Myocyte (in vitro differentiated cells): Measurements from ENCODE around the gene IL17RA. TPM values are rescaled to one million over a fixed set of nuclear protein-coding genes. Genes with fewer than 3 reads are reported as not detected.

ENCODE experiments used
- DNase-seq: peaks from one replicate; pipeline ENCODE4 v3.0.0-alpha.2; 2012; ENCODE audit warnings: low read depth
- total RNA-seq: library from RNA; depleted of rRNA; stranded (reverse); fragments of >200 nt; gene quantifications from 2 replicates; pipeline ENCODE4 v1.2.3, GENCODE V29; 2014

The IL17RA gene
- total RNA-seq, 1 donor from 2014 or later = 5.9 TPM

- DNase-seq = no peak
Observed at GRCh38 chr22:17083811-17084441, 874 bp upstream of the IL17RA start.

- DNase-seq = no peak
Observed at GRCh38 chr22:17085277-17086181, 729 bp downstream of the IL17RA start.

DNA sequence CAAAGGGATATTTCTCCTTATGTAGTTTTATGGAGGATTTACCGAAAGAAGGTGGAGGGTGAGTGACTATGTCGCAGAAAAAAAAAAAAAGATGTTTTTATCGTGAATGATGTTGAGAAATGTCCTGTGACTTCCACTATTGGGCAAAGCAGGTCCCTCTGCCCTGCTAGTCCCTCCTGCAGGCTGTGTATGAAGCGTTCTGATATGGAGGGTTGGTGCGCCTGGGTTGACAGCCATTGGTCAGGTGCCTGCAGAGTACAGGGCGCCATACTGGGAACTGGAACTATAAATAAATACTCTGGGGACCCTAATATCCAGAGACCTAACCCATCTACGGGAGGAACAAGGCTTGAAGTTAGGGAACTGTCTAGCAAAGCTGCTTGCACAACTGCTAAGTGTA lies 1.5 kb downstream of the IL17RA start:
- no peak for DNase-seq

DNA sequence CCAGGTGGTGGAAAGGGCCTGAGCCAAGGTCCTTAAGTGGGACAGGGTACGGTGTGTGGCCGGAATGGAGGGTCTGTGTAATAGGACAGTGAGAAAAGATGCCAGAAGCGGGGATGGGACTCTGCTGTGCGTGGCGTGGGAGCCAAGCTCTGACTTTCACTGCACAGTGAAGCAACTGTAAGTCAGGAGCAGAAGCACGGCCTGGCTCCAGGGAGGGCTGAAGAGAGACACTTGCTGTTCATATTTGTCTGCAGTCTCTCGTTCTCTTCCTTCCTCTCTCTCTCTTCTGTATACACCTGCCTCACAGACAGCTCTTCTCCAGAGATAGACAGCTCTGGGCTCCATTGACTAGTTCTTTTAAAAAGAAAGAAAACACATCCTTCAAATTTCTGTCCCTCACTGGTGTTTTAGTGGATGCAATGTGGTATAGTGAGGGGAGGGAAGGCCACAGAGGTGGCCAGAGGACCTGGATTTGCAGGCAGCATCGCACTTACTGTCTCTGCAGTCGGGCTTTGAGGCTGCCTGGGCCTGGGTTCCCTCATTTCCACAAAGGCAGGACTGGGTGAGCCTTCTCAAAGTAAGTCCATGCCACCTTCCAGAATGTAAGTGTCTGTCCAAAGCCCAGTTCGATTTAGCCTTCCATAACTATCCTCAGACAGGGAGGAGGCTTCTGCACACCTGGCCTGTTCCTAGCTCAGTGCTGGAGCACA lies 2.1 kb downstream of the IL17RA start:
- no peak for DNase-seq

GRCh38 chr22:17087498-17088131 lies 2.8 kb downstream of the IL17RA start:
- peak; percentile 92 for DNase-seq

GRCh38 chr22:17090550-17090949 lies 5.8 kb downstream of the IL17RA start:
- no peak for DNase-seq

- DNase-seq = no peak
Observed at GRCh38 chr22:17091851-17092250, 7.1 kb downstream of the IL17RA start.

- no peak for DNase-seq
Observed at GRCh38 chr22:17093081-17093480, 8.3 kb downstream of the IL17RA start.

DNA sequence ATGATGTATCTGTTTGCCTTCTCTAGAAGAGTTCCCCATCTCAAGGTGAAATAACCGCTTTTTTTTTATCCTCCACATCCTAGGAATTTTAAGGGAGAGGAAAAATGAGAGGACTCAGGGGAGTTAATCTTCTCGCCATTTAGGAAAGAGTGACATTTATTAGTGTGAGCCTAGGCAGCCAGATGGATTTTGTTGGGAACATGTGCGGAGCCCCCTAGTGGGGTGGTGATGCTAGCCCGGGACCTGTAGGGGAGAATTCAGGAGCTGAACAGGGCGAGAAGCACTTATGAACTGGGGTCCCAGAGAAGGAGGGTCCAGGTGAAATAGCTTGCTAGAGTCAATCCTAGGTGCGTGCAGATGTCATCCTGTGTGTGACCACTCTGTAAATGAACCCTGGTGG lies 10.7 kb downstream of the IL17RA start:
- no peak for DNase-seq

DNA sequence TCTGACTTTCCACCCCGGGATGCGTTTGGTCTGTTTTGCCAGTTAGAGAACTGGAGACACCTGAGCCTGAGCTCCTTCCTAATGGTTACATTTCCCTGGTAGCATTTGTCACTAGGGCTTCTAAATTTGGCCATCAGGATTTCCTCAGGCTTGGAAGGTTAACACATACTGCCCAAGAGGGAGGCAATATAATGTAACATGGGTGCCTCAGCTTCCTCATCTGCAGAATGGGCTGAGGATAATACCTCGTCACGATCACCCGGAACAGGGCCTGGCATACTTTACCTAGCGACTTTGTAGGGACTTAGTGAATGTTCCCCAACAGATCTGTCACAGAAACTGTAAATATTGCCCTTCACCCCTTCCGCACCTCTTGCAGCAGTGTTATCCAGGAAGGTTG lies 11.3 kb downstream of the IL17RA start:
- no peak for DNase-seq

- DNase-seq = no peak
Observed at GRCh38 chr22:17097062-17097461, 12.3 kb downstream of the IL17RA start.

DNA sequence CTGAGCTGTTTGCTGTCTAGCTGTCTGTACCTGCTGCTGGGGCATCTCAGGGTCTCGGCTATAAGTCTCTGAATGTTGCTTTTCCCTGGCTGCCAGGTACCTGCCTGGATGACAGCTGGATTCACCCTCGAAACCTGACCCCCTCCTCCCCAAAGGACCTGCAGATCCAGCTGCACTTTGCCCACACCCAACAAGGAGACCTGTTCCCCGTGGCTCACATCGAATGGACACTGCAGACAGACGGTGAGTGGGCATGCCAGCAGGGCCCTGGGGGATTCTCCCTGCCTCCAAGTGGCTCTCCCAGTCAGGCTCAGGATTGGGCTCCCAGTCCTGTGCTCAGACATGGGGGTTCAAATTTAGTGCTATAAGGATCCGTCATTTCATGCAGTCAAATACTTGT lies 12.9 kb downstream of the IL17RA start:
- no peak for DNase-seq

GRCh38 chr22:17098379-17098819 lies 13.6 kb downstream of the IL17RA start:
- DNase-seq = no peak

- DNase-seq = no peak
Observed at GRCh38 chr22:17100621-17101020, 15.8 kb downstream of the IL17RA start.

DNA sequence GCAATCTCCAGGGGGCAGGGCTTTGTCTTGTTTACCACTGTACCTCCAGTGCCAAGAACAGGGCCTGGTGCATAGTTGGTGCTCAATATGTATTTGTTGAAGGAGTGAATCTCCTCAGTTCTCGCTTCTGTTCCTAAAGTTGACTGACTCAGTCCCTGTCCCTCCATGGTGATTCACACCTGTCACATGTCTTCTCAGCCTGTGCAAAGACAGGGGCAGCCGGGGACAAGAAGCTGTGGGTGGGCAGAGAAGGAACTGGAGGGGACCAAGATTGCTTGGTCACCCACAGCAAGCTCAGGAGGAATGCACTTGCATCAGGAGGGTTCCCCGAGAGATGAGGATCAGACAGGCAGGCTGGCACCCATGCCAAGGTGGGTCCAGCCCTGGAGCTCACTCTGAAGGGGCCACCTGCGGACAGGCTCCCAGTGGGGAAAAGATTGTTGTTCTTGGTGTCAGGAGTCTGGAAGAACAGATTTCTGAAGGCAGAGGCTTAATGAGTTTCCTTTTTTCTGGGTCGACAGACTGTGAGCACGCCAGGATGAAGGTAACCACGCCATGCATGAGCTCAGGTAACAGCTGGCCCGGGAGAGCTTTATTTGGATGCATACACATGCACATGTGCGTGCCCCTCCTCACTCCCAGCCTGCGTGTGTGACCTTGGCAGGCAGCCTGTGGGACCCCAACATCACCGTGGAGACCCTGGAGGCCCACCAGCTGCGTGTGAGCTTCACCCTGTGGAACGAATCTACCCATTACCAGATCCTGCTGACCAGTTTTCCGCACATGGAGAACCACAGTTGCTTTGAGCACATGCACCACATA lies 16.9 kb downstream of the IL17RA start:
- peak; percentile 17 for DNase-seq

DNA sequence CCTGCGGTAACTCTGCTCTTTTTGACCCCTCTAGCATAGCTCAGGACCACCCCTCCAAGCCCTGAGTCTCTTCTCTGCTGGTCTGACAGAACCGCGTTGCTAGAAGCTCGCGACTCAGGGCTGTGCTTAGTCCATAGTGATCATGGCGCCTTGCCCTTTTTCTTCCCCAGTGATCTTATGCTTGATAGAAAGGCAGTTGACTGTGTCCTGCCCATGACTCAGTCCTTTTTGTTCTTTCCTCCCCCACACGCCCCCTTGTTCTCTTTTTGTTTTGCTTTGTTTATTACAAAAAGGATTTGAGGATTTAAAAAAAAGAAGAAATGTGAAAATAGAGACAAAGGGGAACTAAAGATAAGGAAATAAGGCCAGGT lies 17.5 kb downstream of the IL17RA start:
- no peak for DNase-seq

DNA sequence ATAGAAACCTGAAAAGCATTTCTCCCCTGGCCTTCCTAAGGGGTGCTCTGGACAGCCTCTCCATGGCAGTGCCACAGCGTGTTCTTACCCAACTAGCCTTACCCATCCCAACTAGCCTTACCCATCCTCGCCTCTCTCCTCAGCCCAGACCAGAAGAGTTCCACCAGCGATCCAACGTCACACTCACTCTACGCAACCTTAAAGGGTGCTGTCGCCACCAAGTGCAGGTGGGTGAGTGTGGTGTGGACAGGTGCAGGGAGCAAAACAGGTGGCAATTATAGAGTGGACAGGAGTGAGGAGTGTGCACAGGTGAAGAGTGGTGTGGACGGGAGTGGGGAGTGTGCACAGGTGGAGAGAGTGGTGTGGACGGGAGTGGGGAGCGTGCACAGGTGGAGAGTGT lies 18.6 kb downstream of the IL17RA start:
- no peak for DNase-seq

DNA sequence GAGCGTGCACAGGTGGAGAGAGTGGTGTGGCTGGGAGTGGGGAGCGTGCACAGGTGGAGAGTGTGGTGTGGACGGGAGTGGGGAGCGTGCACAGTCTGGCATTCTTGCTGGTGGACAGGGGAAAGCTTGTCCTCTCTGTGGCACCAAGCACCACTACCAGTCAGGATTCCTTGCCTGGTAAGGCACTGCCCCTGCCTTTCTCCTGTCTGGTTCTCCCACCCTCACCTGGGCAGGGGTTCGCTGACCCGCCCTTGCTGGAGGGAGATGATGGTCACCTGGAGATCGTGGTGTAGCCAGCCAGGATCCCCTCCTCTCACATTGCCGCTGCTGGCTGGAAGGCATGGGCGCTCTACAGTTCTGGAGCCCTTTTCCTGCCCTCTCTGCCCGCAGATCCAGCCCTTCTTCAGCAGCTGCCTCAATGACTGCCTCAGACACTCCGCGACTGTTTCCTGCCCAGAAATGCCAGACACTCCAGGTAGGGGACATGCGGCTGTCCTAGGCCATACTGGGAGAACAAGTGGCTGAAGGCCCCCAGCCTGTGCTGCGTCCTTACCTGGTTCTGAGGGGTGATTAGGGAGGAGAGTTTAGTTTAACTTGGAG lies 19.6 kb downstream of the IL17RA start:
- DNase-seq = no peak

DNA sequence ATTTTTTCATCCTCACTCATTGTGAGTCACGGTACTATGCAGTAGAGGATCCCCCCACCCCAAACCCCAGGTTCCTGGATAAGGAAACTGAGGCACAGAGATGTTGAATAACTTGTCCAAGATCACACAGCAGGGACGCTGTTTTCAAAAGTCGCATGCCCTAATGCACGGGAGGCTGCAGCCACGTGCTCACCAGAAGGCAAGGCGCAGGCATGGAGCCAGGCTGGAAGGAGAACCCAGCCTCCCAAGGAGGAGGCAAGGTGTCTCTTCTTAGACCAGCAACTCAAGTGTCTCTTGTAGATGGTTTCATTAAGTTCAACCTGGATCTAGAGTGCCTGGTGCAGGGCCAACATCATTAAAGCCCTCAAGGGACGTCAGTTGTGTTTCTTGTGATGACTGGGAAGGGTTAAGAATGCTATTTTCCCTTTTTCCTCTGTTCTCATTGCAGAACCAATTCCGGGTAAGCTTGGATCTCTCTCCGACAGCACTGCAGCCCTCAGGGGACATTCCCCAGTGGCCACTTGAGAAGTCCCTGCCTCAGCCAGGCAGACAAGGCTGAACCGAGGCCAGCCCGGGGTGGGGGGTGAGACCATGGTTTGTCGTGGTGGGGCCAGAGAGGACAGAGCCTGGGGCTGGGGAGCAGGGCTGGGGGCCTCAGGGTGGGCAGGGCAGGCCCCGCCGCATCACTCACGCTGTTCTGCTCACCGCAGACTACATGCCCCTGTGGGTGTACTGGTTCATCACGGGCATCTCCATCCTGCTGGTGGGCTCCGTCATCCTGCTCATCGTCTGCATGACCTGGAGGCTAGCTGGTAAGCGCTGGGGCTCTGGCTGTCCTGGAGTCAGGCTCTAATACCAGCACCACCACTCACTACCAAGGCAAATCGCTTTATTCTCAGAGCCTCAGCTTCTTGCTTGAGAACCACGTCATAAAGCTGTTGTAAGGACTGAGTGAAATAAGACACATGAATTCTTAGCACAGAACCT lies 20.6 kb downstream of the IL17RA start:
- no peak for DNase-seq
